ENCODE data around the gene OR2J2. TPM values are rescaled to one million over a fixed set of nuclear protein-coding genes. Genes with fewer than 3 reads are reported as not detected.
"Not testable (repeated sequence)": the region's sequence is repeated elsewhere in the genome, so short reads cannot be mapped to it uniquely, and the experiment has no call there.

The OR2J2 gene
- polyA plus RNA-seq, 1 donor from 2014 or later = not detected

- Histone ChIP-seq H3F3A (ENCODE audit: insufficient read depth, low read length, poor library complexity, severe bottlenecking) (no peaks in the 10 kb centered on the region), H4K20me1 (ENCODE audit: insufficient read depth) (no peaks in the 10 kb centered on the region), H3K4me3 (ENCODE audit: low read length) (no peak overlapping the region), H3K9me2 (ENCODE audit: insufficient read depth, low read length) (no peaks in the 10 kb centered on the region), H3K9me3 (ENCODE audit: low read length) (no peaks in the 10 kb centered on the region), H2AFZ (ENCODE audit: low read depth, low read length) (no peak overlapping the region), H3K36me3 (ENCODE audit: insufficient read depth, low read length) (no peaks in the 10 kb centered on the region), H3K79me2 (replicated peaks; ENCODE audit: insufficient read depth, low read length) (no peaks in the 10 kb centered on the region), H3K4me2 (ENCODE audit: low read length) (no peak overlapping the region), H3K27me3 (ENCODE audit: insufficient read depth, low read depth, low read length) (no peaks in the 10 kb centered on the region), H3K9ac (ENCODE audit: low read length) (no peak overlapping the region), H3K27ac (ENCODE audit: low read length) (no peak overlapping the region)
- no peak for TF ChIP-seq CTCF (IDR thresholded peaks at IDR 0.05; ENCODE audit: poor library complexity, severe bottlenecking)
- no peak for TF ChIP-seq EZH2 (IDR thresholded peaks at IDR 0.05; ENCODE audit: borderline replicate concordance, insufficient read depth, low read length, poor library complexity, severe bottlenecking)
- TF ChIP-seq POLR2AphosphoS5 (IDR thresholded peaks at IDR 0.05) = no peak
- TF ChIP-seq EP300 (conservative IDR thresholded peaks at IDR 0.05; ENCODE audit: poor library complexity, severe bottlenecking) = no peak
- no peak for TF ChIP-seq SMC3 (conservative IDR thresholded peaks at IDR 0.05; ENCODE audit: poor library complexity)
- no peak for TF ChIP-seq RAD21 (conservative IDR thresholded peaks at IDR 0.05)
- TF ChIP-seq MXI1 (conservative IDR thresholded peaks at IDR 0.05; ENCODE audit: poor library complexity, severe bottlenecking) = no peak
- no peak for TF ChIP-seq TAF1 (IDR thresholded peaks at IDR 0.05; ENCODE audit: low read depth)
These were observed 40.8 kb downstream of the OR2J2 start for GRCh38 chr6:29211488-29211887.

GRCh38 chr6:29216528-29216927 is 45.8 kb downstream of the OR2J2 start:
- Histone ChIP-seq H3K9me2 (ENCODE audit: insufficient read depth, low read length) (no peaks in the 10 kb centered on the region), H3K27ac (ENCODE audit: low read length) (no peak overlapping the region), H3F3A (ENCODE audit: insufficient read depth, low read length, poor library complexity, severe bottlenecking) (no peaks in the 10 kb centered on the region), H3K9me3 (ENCODE audit: low read length) (no peaks in the 10 kb centered on the region), H2AFZ (ENCODE audit: low read depth, low read length) (no peak overlapping the region), H4K20me1 (ENCODE audit: insufficient read depth) (no peaks in the 10 kb centered on the region), H3K4me3 (ENCODE audit: low read length) (no peak overlapping the region), H3K9ac (ENCODE audit: low read length) (no peak overlapping the region), H3K79me2 (replicated peaks; ENCODE audit: insufficient read depth, low read length) (no peaks in the 10 kb centered on the region), H3K36me3 (ENCODE audit: insufficient read depth, low read length) (no peaks in the 10 kb centered on the region), H3K4me2 (ENCODE audit: low read length) (no peak overlapping the region), H3K27me3 (ENCODE audit: insufficient read depth, low read depth, low read length) (no peaks in the 10 kb centered on the region)
- TF ChIP-seq, protein P1, sequence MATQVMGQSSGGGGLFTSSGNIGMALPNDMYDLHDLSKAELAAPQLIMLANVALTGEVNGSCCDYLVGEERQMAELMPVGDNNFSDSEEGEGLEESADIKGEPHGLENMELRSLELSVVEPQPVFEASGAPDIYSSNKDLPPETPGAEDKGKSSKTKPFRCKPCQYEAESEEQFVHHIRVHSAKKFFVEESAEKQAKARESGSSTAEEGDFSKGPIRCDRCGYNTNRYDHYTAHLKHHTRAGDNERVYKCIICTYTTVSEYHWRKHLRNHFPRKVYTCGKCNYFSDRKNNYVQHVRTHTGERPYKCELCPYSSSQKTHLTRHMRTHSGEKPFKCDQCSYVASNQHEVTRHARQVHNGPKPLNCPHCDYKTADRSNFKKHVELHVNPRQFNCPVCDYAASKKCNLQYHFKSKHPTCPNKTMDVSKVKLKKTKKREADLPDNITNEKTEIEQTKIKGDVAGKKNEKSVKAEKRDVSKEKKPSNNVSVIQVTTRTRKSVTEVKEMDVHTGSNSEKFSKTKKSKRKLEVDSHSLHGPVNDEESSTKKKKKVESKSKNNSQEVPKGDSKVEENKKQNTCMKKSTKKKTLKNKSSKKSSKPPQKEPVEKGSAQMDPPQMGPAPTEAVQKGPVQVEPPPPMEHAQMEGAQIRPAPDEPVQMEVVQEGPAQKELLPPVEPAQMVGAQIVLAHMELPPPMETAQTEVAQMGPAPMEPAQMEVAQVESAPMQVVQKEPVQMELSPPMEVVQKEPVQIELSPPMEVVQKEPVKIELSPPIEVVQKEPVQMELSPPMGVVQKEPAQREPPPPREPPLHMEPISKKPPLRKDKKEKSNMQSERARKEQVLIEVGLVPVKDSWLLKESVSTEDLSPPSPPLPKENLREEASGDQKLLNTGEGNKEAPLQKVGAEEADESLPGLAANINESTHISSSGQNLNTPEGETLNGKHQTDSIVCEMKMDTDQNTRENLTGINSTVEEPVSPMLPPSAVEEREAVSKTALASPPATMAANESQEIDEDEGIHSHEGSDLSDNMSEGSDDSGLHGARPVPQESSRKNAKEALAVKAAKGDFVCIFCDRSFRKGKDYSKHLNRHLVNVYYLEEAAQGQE (IDR thresholded peaks at IDR 0.05; ENCODE audit: borderline replicate concordance) = no peak
- TF ChIP-seq TAF1 (IDR thresholded peaks at IDR 0.05; ENCODE audit: low read depth) (no peak), SMC3 (conservative IDR thresholded peaks at IDR 0.05; ENCODE audit: poor library complexity) (no peak), MXI1 (conservative IDR thresholded peaks at IDR 0.05; ENCODE audit: poor library complexity, severe bottlenecking) (no peak), RAD21 (conservative IDR thresholded peaks at IDR 0.05) (no peak), EZH2 (IDR thresholded peaks at IDR 0.05; ENCODE audit: borderline replicate concordance, insufficient read depth, low read length, poor library complexity, severe bottlenecking) (no peak), POLR2AphosphoS5 (IDR thresholded peaks at IDR 0.05) (no peak), CTCF (IDR thresholded peaks at IDR 0.05; ENCODE audit: poor library complexity, severe bottlenecking) (no peak), EP300 (conservative IDR thresholded peaks at IDR 0.05; ENCODE audit: poor library complexity, severe bottlenecking) (no peak)

- not testable (repeated sequence) for H3K4me2 ChIP-seq (ENCODE audit: low read length); H3K4me3 ChIP-seq (ENCODE audit: low read length)
These were observed 46.5 kb downstream of the OR2J2 start for GRCh38 chr6:29217242-29217641.

DNA sequence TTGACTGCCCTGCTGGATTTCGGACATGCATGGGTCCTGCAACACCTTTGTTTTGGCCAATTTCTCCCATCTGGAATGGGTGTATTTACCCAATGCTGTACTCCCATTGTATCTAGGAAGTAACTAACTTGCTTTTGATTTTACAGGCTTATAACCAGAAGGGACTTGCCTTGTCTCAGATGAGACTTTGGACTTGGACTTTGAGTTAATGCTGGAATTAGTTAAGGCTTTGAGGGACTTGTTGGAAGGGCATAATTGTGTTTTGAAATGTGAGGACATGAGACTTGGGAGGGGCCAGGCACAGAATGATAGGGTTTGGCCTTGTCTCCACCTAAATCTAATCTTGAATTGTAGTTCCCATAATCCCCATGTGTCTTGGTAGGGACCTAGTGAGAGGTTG is 47.3 kb downstream of the OR2J2 start:
- not testable (repeated sequence) for H3K9me2 ChIP-seq (ENCODE audit: insufficient read depth, low read length)

More at GRCh38 chr6:29217242-29217641, 46.5 kb downstream of the OR2J2 start:
- H3K27ac ChIP-seq (ENCODE audit: low read length); H3K36me3 ChIP-seq (ENCODE audit: insufficient read depth, low read length); H4K20me1 ChIP-seq (ENCODE audit: insufficient read depth); H3K9me2 ChIP-seq (ENCODE audit: insufficient read depth, low read length); H3K9ac ChIP-seq (ENCODE audit: low read length); H3F3A ChIP-seq (ENCODE audit: insufficient read depth, low read length, poor library complexity, severe bottlenecking); H3K27me3 ChIP-seq (ENCODE audit: insufficient read depth, low read depth, low read length); H3K9me3 ChIP-seq (ENCODE audit: low read length); H2AFZ ChIP-seq (ENCODE audit: low read depth, low read length); H3K79me2 ChIP-seq (replicated peaks; ENCODE audit: insufficient read depth, low read length): not testable (repeated sequence)

More for the DNA sequence above, 47.3 kb downstream of the OR2J2 start:
- not testable (repeated sequence) for H4K20me1 ChIP-seq (ENCODE audit: insufficient read depth); H3K4me3 ChIP-seq (ENCODE audit: low read length); H3F3A ChIP-seq (ENCODE audit: insufficient read depth, low read length, poor library complexity, severe bottlenecking); H3K27me3 ChIP-seq (ENCODE audit: insufficient read depth, low read depth, low read length); H3K79me2 ChIP-seq (replicated peaks; ENCODE audit: insufficient read depth, low read length); H3K9ac ChIP-seq (ENCODE audit: low read length); H3K9me3 ChIP-seq (ENCODE audit: low read length); H3K27ac ChIP-seq (ENCODE audit: low read length); H2AFZ ChIP-seq (ENCODE audit: low read depth, low read length); H3K36me3 ChIP-seq (ENCODE audit: insufficient read depth, low read length); H3K4me2 ChIP-seq (ENCODE audit: low read length)

All from neural cell (in vitro differentiated cells).